WI38 (cell line): ENCODE data around the gene CPNE7.

Experiments used
- H3K4me3 ChIP-seq: 2 replicates; pipeline ENCODE4 v1.5.1; 2011; ENCODE audit warnings: low read depth, mild to moderate bottlenecking, control low read depth, low read length
- CTCF ChIP-seq: IDR thresholded peaks from 2 replicates; pipeline ENCODE4 v1.5.1; 2012; ENCODE audit warnings: low read depth, mild to moderate bottlenecking, control low read depth, low read length

Gene CPNE7

GRCh38 chr16:89545044-89545830, 30.3 kb upstream of the CPNE7 start:
- no peak for TF ChIP-seq CTCF
- H3K4me3 ChIP-seq = no peak overlapping the region

DNA sequence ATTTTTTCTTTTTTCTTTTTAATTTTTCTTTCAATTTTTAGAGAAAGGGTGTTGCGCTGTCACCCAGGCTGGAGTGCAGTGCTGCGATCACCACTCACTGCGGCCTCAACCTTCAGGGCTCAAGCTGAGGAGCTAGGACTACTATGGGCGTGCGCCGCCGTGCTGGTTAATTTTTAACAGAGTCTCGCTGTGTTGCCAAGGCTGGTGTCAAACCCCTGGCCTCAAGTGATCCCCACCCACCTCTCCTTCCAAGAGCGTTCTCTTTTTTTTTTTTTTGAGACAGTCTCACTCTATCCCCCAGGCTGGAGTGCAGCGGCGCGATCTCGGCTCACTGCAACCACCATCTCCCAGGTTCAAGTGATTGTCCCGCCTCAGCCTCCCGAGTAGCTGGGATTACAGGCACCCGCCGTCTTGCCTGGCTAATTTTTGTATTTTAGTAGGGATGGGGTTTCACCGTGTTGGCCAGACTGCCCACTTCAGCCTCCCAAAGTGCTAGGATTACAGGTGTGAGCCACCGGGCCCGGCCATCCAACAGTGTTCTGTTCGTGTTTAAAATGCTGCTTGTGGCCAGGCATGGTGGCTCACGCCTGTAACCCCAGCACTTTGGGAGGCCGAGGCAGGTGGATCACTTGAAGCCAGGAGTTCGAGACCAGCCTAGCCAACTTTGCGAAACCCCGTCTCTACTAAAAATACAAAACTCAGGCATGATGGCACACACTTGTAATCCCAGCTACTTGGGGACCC, 29.6 kb upstream of the CPNE7 start:
- no peak for TF ChIP-seq CTCF
- no peak overlapping the region for H3K4me3 ChIP-seq

- TF ChIP-seq CTCF = no peak
- no peak overlapping the region for H3K4me3 ChIP-seq
These were observed 28.8 kb upstream of the CPNE7 start for GRCh38 chr16:89546781-89547180.

DNA sequence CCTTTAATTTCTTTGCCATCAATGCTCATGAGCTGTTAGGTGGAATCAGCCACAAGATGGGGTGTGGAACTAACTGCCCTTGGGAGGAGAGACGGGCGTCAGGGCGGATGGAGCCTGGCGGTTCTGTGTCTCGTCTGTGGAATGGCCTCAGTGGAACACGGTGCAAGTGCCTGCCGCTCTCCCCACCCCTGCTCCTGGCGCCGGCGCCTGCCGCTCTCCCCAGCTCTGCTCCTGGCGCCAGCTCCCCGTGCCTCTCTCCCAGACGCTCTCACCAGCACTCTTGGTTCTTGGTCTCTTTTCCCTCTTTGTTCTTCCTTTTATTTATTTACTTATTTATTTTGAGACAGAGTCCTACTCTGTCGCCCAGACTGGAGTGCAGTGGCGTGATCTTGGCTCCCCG, 28.3 kb upstream of the CPNE7 start:
- H3K4me3 ChIP-seq = no peak overlapping the region
- no peak for TF ChIP-seq CTCF

GRCh38 chr16:89547860-89548259, 27.7 kb upstream of the CPNE7 start:
- no peak for TF ChIP-seq CTCF
- H3K4me3 ChIP-seq = no peak overlapping the region

DNA sequence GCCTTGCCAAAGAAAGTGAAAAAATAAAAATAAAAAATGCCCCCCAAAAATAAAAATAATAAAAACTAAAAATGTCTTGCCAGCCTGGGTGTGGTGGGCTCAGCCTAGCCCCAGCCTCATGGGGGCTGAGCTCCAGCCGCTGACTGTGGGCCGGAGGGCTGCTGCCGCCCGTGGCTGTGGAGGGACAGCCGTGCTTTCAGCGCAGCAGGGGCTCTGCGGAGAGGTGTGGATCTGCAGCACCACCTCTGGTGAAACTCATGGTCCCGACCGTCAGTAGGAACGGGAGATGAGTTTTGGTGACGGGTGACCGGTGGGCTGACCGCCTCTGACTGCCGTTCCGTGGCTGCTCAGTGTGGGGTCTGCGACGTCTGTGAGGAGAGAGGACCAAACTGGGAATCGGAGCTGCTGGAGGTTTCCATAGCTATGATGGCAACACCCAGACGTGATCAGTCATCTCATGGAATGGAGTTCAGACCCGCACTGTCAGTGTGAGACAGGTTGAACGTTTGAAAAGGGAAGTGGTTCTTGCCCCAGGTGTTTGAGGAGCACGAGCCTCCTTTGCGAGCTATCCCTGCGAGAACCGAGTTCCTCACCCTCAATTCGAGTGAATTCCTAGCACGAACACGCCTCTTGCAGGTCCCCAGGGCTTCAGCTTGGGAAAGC, 27.1 kb upstream of the CPNE7 start:
- no peak for TF ChIP-seq CTCF
- no peak overlapping the region for H3K4me3 ChIP-seq
